ENCODE results near the gene FCHO2.

Gene FCHO2

DNA sequence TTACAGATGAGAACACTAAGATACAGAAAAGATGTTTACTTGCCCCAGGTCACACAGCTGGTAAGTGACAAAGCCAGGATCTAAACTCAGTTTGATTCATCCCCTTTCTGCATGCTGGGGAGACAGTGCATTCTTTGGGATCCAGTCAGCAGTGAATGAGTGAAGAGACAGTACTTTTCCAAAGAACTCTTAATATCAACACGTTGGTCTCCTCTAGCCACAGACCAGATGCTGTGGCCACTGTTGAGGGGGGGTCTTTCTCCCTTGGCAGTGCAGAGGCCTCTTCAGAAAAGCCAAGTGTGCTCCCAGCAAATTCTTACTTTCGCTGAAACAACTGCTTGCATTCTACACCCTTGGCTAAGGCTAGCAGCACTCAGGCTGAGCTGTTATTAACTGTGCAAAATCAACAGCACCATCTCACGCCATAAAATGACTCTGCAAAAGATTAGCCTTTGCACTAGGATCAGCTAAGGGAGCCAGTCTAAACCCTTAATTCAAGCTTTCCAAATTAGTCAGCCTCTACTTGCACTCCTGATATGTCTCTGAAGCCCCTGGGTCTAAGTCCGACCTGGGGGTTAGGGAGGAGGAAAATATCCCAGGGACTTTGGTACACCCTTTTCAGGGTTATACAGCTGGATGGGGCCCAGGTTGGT, 159.7 kb downstream of the FCHO2 start:
- no peak overlapping the region for H3K9ac ChIP-seq (ENCODE audit: low read length in 5 of 5)
- peaks cover 0 to 11% (median 9%) of the 10 kb centered on the region in 5 donors for H3K4me1 ChIP-seq (ENCODE audit: control insufficient read depth in 5 of 5, insufficient read depth in 5 of 5, low read length in 5 of 5)
- no peak overlapping the region for H3K27ac ChIP-seq (ENCODE audit: low read depth, low read length)

DNA sequence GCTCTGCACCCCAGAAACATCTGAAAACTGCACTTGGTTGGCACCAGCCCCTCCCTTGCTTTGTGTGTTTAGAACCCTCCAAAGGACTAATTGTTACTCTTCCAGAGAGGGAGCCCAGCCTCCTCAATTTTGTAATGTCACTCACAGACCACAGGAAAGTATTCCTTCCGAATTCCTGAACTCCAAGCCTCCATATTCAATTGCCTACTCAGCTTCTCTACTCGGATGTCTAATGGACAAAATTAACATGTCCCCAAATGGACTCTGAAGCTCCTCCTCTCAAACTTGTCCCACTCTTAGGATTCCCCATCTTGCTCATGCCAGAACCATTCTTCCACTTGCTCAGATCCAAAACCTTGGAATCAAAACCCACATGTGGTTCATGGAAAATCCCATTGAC, 160.7 kb downstream of the FCHO2 start:
- Histone ChIP-seq H3K36me3 (ENCODE audit: control insufficient read depth in 5 of 5, insufficient read depth in 5 of 5, low read length in 5 of 5) (no peaks in the 10 kb centered on the region), H3K4me1 (ENCODE audit: control insufficient read depth in 5 of 5, insufficient read depth in 5 of 5, low read length in 5 of 5) (peaks cover 0 to 16% (median 14%) of the 10 kb centered on the region in 5 donors), H3K4me3 (ENCODE audit: low read depth in 1 of 5, low read length in 5 of 5) (no peak overlapping the region), H3K27ac (ENCODE audit: low read depth, low read length) (no peak overlapping the region), H3K27me3 (ENCODE audit: control insufficient read depth in 5 of 5, insufficient read depth in 4 of 5, low read length in 5 of 5) (peaks cover 0 to 15% (median 5%) of the 10 kb centered on the region in 5 donors), H3K9me3 (ENCODE audit: control insufficient read depth in 5 of 5, low read length in 5 of 5) (peaks cover 0 to 9% (median 8%) of the 10 kb centered on the region in 5 donors), H3K9ac (ENCODE audit: low read length in 5 of 5) (no peak overlapping the region)

More for the DNA sequence above, 159.7 kb downstream of the FCHO2 start:
- Histone ChIP-seq H3K36me3 (ENCODE audit: control insufficient read depth in 5 of 5, insufficient read depth in 5 of 5, low read length in 5 of 5) (no peaks in the 10 kb centered on the region), H3K9me3 (ENCODE audit: control insufficient read depth in 5 of 5, low read length in 5 of 5) (peaks cover 0 to 9% (median 8%) of the 10 kb centered on the region in 5 donors), H3K27me3 (ENCODE audit: control insufficient read depth in 5 of 5, insufficient read depth in 4 of 5, low read length in 5 of 5) (peaks cover 0 to 7% (median 5%) of the 10 kb centered on the region in 5 donors), H3K4me3 (ENCODE audit: low read depth in 1 of 5, low read length in 5 of 5) (no peak overlapping the region)

DNA sequence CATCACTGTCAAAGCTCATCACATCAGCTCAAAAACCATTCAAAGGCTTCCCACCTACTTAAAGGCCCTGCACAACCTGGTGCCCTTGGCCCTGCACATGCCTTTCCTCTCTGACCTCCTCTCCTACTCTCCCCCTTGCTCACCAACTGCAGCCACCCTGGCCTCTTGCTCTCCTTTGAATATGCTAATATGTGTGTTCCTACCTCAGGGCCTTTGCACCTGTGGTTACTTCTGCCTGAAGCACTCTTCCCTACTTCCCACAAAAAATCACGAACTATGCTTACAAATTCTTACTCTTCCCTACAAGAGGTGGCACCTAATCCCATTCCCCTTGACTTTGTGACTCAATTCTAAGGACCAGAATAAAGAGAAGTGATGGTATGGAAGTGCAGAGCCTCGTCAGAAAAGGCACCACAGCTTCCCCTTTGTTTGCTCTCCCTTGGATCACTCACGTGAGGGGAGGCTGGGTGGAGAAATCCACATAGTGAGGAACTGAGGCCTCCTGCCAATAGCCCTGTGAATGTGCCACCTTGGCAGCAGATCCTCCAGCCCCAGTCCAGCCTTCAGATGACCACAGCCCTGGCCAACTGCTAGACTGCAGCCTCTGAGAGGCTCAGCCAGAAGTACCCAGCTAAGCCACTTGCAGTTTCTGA, 161.4 kb downstream of the FCHO2 start:
- Histone ChIP-seq H3K27me3 (ENCODE audit: control insufficient read depth in 5 of 5, insufficient read depth in 4 of 5, low read length in 5 of 5) (peaks cover 0 to 21% (median 10%) of the 10 kb centered on the region in 5 donors), H3K9ac (ENCODE audit: low read length in 5 of 5) (no peak overlapping the region), H3K27ac (ENCODE audit: low read depth, low read length) (no peak overlapping the region), H3K4me1 (ENCODE audit: control insufficient read depth in 5 of 5, insufficient read depth in 5 of 5, low read length in 5 of 5) (peaks cover 0 to 16% (median 14%) of the 10 kb centered on the region in 5 donors), H3K9me3 (ENCODE audit: control insufficient read depth in 5 of 5, low read length in 5 of 5) (peaks cover 0 to 9% (median 8%) of the 10 kb centered on the region in 5 donors), H3K36me3 (ENCODE audit: control insufficient read depth in 5 of 5, insufficient read depth in 5 of 5, low read length in 5 of 5) (no peaks in the 10 kb centered on the region), H3K4me3 (ENCODE audit: low read depth in 1 of 5, low read length in 5 of 5) (no peak overlapping the region)

DNA sequence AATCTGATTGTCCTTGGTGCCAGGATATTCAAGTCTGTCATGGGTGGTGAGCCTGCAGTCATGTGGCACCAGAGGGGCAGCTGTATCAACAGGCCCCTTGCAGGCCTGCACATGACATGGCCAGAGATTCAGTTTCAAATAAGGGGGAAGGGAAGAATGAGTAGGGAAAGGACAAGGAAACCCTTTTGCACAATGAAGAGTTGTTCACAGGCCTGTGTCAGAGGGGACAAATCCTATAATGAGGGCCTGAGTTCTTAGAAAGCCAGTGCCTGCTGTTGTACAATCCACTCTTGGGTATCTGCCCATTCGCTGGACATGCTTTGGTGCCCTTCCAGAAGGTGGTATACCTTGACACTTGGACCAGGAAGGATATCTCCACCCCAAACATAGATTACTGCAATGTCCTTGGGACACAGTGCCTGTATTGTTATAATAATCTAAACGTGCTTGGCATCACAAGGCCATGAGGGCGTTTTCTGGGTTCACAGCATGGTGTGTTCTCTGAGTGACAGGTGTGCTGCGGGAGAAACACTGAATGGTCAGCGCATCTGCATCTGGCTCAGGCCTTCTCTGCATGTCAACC, 162.6 kb downstream of the FCHO2 start:
- Histone ChIP-seq H3K4me3 (ENCODE audit: low read depth in 1 of 5, low read length in 5 of 5) (no peak overlapping the region), H3K27ac (ENCODE audit: low read depth, low read length) (no peak overlapping the region), H3K27me3 (ENCODE audit: control insufficient read depth in 5 of 5, insufficient read depth in 4 of 5, low read length in 5 of 5) (peaks cover 5 to 27% (median 10%) of the 10 kb centered on the region in 5 donors), H3K4me1 (ENCODE audit: control insufficient read depth in 5 of 5, insufficient read depth in 5 of 5, low read length in 5 of 5) (peaks cover 0 to 17% (median 14%) of the 10 kb centered on the region in 5 donors), H3K9ac (ENCODE audit: low read length in 5 of 5) (no peak overlapping the region), H3K9me3 (ENCODE audit: control insufficient read depth in 5 of 5, low read length in 5 of 5) (peaks cover 0 to 9% (median 8%) of the 10 kb centered on the region in 5 donors), H3K36me3 (ENCODE audit: control insufficient read depth in 5 of 5, insufficient read depth in 5 of 5, low read length in 5 of 5) (no peaks in the 10 kb centered on the region)

DNA sequence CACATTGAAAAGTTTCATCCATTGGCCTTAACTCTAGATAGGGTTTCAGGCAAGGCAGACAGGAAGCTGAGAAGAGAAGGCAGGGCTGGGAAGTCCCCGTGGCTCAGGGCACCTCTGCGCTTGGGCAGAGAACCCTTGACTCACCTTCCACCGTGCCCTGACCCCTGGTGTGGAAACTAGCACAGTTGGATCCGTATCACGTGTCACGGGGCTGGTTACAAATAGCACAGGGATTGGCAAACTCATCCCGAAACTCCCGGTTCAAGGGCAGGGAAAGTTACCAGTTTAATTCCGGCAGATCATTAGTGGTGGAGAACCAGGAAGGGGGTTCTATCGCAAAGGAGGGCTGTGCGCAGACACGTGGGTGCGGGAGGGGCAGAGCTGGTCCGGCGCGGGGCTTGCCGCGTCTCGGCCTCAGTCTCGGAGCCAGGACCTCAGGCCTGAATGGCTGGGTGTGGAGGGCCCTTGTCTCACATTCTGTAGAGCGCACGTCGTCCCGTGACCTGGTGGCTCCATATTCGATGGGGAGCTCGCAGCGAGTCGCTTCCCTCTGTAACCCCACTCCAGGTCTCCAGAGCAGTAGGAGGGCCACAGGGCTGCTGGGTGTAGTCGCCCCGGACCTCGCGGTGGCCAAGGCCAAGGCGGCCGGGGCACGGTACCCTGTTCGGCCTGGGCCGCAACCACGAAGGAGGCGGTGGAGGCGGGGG, 163.8 kb downstream of the FCHO2 start:
- H3K4me3 ChIP-seq (ENCODE audit: low read depth in 1 of 5, low read length in 5 of 5) = peak overlapping the region in 4 of 5 donors; percentile 50 to 66 (median 56)
- no peaks in the 10 kb centered on the region for H3K36me3 ChIP-seq (ENCODE audit: control insufficient read depth in 5 of 5, insufficient read depth in 5 of 5, low read length in 5 of 5)
- peaks cover 0 to 9% (median 8%) of the 10 kb centered on the region in 5 donors for H3K9me3 ChIP-seq (ENCODE audit: control insufficient read depth in 5 of 5, low read length in 5 of 5)
- H3K4me1 ChIP-seq (ENCODE audit: control insufficient read depth in 5 of 5, insufficient read depth in 5 of 5, low read length in 5 of 5) = peaks cover 0 to 17% (median 14%) of the 10 kb centered on the region in 5 donors
- H3K9ac ChIP-seq (ENCODE audit: low read length in 5 of 5) = no peak overlapping the region
- peaks cover 7 to 30% (median 12%) of the 10 kb centered on the region in 5 donors for H3K27me3 ChIP-seq (ENCODE audit: control insufficient read depth in 5 of 5, insufficient read depth in 4 of 5, low read length in 5 of 5)
- no peak overlapping the region for H3K27ac ChIP-seq (ENCODE audit: low read depth, low read length)

DNA sequence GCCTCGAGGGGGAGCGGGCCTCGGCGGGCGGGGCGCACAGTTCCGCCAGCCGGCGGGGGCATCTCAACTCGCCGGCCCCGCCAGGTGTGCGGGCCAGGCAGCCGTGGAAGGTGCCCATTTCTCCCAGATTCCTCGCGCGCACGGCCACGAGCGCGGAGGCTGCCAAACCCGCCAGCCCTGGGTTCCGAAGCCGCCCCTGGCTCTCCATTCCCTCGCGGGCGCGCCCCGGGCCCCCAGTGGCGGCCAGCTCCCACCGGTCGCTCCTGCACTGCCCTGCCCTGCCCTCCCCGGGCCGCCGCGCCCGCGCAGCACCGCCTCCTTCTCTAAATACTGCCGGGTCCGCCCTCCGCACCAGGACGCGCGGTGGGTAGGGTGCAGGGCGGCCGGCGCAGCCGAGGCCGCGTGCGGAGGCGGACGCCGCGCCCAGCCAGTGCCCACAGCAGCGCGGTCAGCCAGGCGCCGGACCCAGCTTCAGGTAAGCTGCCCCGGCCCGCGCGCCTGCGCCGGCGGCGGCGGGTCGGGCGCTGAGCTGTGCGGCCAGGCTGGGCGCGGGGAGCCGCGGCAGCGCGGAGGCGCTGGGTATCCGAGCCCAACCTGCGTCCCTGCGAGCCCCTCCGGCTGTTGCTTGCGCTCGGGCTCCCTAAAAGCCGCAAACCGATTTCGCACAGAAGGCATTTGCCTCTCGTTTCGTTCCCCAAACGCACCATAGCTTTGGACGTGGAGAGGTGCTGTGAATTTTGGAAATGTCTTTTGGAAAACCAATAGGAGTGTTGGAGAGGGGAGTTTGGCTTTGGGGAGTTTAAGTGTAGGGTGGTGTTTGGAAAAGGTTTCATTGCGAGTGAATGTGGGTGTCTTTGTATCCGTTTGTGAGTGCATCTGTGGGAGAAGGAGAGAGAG, 164.6 kb downstream of the FCHO2 start, which contains the start of gene TMEM171:
TSS of gene TMEM171 (plus strand) at position 354 of the 897 bp plus-strand sequence. CDS start 2,799 bp downstream, outside the sequence.
- Histone ChIP-seq H3K36me3 (ENCODE audit: control insufficient read depth in 5 of 5, insufficient read depth in 5 of 5, low read length in 5 of 5) (no peaks in the 10 kb centered on the region), H3K9me3 (ENCODE audit: control insufficient read depth in 5 of 5, low read length in 5 of 5) (peaks cover 0 to 9% (median 8%) of the 10 kb centered on the region in 5 donors), H3K27me3 (ENCODE audit: control insufficient read depth in 5 of 5, insufficient read depth in 4 of 5, low read length in 5 of 5) (peaks cover 7 to 34% (median 12%) of the 10 kb centered on the region in 5 donors), H3K4me1 (ENCODE audit: control insufficient read depth in 5 of 5, insufficient read depth in 5 of 5, low read length in 5 of 5) (peaks cover 0 to 17% (median 14%) of the 10 kb centered on the region in 5 donors), H3K9ac (ENCODE audit: low read length in 5 of 5) (no peak within 1 kb of the TSS), H3K4me3 (ENCODE audit: low read depth in 1 of 5, low read length in 5 of 5) (peak within 1 kb of the TSS; percentile 40 to 66 (median 51)), H3K27ac (ENCODE audit: low read depth, low read length) (no peak within 1 kb of the TSS)

DNA sequence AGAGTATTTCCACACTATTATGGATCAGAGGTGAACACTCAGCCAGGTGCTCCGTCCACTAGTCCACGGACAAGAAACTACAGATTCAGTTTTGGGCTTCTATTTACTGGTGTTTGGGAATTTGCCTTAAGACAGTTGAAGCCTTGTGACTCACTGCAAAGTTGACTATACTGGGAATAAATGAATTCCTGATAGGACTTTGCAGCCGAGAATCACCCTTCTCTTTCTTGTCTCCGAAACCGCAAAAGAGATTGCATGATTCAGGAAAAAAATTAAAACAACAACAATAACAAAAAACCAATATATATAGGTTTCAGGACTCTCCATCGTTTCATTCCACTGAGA, 165.2 kb downstream of the FCHO2 start:
- no peak overlapping the region for H3K9ac ChIP-seq (ENCODE audit: low read length in 5 of 5)
- H3K4me3 ChIP-seq (ENCODE audit: low read depth in 1 of 5, low read length in 5 of 5) = peak overlapping the region; percentile 40 to 66 (median 51)
- H3K27ac ChIP-seq (ENCODE audit: low read depth, low read length) = no peak overlapping the region
- peaks cover 0 to 17% (median 14%) of the 10 kb centered on the region in 5 donors for H3K4me1 ChIP-seq (ENCODE audit: control insufficient read depth in 5 of 5, insufficient read depth in 5 of 5, low read length in 5 of 5)
- H3K9me3 ChIP-seq (ENCODE audit: control insufficient read depth in 5 of 5, low read length in 5 of 5) = peaks cover 0 to 9% (median 8%) of the 10 kb centered on the region in 5 donors
- no peaks in the 10 kb centered on the region for H3K36me3 ChIP-seq (ENCODE audit: control insufficient read depth in 5 of 5, insufficient read depth in 5 of 5, low read length in 5 of 5)
- H3K27me3 ChIP-seq (ENCODE audit: control insufficient read depth in 5 of 5, insufficient read depth in 4 of 5, low read length in 5 of 5) = peaks cover 7 to 36% (median 12%) of the 10 kb centered on the region in 5 donors

DNA sequence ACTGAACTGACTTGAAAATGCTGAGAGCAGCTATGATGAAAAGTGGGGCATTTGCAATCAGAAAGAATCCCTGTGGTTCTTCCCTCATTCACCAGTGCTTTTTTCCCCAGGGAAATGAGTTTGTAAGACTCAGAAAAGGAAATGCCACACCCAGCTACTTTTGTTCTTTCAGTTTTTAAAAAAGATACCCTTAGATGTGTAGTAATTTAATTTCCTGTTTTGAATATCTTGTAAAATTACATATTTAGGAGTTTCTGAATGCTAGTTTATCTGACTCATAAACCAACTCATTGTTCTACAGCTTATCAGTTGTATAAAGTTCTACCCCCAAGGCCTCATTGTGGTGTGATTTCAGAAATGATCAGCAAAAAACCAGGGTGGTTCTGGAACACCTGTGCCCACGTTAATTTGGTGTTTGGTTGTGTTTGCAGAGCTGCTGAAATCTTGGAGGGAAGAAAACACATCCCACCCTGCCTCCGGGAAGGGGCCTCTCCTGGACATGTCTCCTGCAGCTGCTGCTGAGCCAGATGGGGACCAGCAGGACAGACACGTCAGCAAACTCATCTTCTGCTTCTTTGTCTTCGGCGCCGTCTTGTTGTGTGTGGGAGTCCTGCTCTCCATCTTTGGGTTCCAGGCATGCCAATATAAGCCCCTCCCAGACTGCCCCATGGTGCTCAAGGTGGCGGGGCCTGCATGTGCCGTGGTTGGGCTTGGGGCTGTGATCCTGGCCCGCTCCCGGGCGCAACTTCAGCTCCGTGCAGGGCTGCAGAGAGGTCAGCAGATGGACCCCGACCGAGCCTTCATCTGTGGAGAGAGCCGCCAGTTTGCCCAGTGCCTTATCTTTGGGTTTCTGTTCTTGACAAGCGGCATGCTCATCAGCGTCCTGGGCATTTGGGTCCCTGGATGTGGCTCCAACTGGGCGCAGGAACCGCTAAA, 167.3 kb downstream of the FCHO2 start:
- no peaks in the 10 kb centered on the region for H3K36me3 ChIP-seq (ENCODE audit: control insufficient read depth in 5 of 5, insufficient read depth in 5 of 5, low read length in 5 of 5)
- no peak overlapping the region for H3K9ac ChIP-seq (ENCODE audit: low read length in 5 of 5)
- no peak overlapping the region for H3K4me3 ChIP-seq (ENCODE audit: low read depth in 1 of 5, low read length in 5 of 5)
- H3K4me1 ChIP-seq (ENCODE audit: control insufficient read depth in 5 of 5, insufficient read depth in 5 of 5, low read length in 5 of 5) = peaks cover 0 to 17% (median 14%) of the 10 kb centered on the region in 5 donors
- H3K9me3 ChIP-seq (ENCODE audit: control insufficient read depth in 5 of 5, low read length in 5 of 5) = no peaks in the 10 kb centered on the region
- H3K27me3 ChIP-seq (ENCODE audit: control insufficient read depth in 5 of 5, insufficient read depth in 4 of 5, low read length in 5 of 5) = peaks cover 7 to 36% (median 12%) of the 10 kb centered on the region in 5 donors
- H3K27ac ChIP-seq (ENCODE audit: low read depth, low read length) = no peak overlapping the region

Measured in subcutaneous abdominal adipose tissue (tissue), 5 donors.